Measurements from ENCODE around the gene SLC7A6.

The SLC7A6 gene

DNA sequence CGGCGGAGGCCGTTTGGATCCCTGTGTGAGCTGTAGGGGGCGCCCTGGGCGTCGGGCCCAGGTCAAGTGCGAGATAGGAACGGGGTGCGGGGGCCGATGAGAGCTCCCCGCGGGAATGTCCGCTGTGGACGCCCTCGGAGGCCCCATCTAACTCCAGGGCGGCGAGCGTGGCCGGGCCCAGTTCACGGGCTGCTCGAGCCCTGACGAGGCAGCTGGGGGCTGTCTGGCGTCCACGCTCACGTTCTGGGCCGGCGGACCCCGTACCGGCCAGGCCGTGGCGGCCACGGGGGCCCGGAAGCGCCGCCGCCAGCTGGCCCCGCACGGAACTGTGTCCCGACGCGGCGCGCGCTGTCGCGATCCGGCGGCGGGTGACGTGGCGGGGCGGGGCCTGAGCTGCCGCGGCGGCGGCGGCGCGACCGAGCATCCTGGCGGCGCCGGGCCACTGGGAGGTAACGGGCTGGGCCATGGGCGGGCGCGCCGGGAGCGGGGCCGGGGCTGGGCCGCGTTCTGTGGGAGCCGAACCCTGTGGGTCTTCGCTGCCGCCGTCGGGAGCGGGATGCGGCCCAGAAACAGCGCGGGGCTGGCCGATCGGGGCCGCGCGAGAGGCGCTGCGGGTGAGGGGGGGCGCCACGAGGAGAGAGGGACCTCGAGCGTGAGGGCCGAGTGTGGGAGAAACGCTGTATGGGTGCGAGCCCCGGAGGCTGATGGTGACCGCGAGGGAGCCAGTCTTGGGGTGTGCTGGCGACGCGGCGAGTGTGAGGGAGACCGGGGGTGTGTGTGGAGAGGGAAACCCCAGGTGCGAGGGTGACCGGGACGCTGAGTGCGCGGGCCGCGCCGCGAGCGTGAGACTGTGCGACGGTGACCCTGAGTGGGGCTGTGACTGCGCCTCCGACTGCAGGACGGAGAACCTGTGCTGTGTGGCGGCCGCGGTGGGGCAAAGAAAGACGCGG is at the start of gene SLC7A6:
Gene SLC7A6, plus strand, starts transcription at position 399 of the 950 bp plus-strand sequence. CDS start 10,201 bp downstream, outside the sequence.
- DNase-seq, result peak; percentile 56

DNA sequence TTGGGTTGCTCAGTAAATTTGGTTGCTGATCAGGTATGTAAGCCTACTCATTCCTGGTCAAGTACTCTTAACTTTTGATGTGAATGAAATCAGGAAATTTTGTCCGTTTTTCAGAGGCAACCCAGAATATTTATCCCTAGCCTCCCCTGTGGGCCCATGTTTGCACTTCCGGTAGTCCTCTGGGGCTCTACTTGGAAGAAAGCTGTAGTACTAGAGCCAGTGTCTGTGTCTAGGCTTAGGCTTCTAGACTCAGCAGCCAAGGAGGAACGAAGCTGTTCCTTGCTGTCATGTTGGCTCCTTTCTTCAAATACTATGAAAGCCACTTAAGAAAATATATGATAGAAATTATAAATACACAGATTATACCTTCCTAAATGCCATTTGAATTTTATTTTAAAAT is 49.6 kb upstream of the SLC7A6 start:
- no peak for DNase-seq

DNA sequence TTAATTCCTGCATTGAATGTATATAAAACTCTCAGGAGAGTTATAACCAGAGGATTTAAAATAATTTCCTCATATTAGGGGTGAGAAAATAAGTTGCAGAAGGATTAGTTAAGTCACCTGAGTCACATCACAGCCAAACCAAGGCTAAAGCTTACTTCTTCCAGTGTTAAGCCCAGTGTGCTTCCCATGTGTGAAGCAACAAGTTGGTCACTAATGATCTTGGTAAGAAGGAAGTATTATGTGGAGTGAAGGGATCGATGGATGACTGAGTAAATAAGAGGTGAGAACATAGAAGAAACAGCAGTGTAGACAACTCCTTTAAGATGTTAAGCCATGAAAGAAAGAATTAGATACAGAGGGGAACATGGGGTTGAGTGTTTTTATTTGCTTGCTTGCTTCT is 49.0 kb upstream of the SLC7A6 start:
- no peak for DNase-seq

DNA sequence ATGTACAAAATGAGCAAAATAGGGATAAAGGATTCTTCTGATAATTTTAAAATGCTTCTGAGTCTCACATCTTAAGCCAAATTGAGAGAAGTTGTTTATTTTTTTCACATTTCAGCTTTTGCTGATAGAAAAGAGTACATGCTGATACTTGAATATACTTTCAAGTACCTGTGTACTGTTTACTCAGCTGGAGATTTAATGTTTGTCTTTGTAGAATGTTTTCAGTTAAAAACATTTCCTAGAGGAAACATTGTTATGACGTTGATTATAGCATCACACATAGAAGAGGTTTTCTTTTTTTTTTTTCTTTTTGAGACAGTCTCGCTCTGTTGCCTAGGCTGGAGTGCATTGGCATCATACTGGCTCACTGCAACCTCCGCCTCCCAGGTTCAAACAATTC is 48.1 kb upstream of the SLC7A6 start:
- DNase-seq, result no peak

DNA sequence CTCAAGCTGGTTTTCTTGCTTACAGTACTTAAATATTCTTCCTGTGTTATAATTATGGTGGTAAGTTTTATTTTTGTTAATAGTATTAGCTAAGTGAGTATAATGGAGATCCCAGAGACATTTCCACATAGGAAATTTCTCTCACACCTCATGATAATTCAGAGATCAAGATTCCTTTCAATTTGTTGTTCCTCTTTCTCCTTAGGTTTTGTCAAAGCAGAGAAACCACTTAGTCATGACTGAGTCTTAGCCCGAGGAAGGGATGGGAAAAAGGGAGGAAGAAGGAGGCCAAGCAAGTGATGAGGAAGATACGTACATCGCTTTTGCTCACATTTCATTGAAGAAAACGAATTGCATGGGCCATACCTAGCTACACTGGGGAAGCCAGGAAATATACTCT is 46.8 kb upstream of the SLC7A6 start:
- no peak for DNase-seq

DNA sequence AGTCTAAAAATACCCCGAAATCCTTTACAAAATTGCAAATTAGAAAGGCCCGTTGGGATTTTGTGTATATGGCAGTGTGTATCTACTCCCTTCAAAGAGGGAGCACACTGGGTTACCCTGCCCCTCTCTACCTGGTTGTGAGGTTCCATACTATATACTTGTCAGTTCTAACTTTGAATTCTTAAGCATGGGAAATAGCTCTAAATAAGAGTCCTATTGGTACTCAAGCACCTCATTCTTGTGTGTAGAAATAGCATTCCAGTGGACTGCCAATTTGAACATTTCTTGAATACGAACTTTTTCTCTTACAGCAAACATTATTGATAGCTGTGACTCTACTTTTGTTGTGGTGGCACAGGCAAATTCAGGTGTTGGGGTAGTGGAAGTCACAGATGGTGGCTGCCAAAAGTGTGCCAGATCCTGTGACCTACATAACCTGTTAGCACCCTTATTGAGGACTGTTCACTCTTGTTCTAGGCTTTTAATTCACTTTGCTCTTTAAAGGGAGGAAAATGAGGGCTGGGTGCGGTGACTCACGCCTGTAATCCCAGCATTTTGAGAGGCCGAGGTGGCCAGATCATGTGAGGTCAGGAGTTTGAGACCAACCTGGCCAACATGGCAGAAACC is 44.5 kb upstream of the SLC7A6 start:
- no peak for DNase-seq

DNA sequence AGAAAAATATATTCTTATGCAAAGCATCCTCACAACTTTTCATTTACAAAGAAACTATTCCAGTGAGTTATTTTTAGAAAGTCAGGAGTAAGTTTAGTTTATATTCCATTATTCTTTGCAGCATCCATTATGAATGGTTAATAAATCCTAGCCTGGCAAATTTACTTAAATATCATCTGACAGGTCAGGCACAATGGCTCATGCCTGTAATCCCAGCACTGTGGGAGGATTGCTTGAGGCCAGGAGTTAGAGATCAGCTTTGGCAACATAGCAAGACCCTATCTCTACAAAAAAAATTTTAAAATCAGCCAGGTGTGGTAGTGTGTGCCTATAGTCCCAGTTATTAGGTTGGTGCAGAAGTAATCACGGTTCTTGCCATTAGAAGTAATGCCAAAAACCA is 41.3 kb upstream of the SLC7A6 start:
- no peak for DNase-seq

DNA sequence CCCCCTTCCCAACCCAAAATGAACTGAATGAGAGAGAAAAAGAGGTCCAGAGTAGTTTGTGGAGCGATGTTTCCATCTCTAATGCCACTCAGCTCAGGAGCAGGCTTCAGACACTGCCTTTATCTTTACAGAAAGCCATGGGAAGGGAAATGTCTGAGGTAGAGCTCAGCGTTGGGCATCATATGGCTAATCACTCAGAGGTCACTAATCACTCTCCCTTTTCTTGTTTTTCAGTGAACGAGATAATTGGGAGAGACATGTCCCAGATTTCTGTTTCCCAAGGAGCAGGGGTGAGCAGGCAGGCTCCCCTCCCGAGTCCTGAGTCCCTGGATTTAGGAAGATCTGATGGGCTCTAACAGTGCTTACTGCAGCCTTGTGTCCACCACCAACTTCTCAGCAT is 38.2 kb upstream of the SLC7A6 start:
- DNase-seq, result no peak

DNA sequence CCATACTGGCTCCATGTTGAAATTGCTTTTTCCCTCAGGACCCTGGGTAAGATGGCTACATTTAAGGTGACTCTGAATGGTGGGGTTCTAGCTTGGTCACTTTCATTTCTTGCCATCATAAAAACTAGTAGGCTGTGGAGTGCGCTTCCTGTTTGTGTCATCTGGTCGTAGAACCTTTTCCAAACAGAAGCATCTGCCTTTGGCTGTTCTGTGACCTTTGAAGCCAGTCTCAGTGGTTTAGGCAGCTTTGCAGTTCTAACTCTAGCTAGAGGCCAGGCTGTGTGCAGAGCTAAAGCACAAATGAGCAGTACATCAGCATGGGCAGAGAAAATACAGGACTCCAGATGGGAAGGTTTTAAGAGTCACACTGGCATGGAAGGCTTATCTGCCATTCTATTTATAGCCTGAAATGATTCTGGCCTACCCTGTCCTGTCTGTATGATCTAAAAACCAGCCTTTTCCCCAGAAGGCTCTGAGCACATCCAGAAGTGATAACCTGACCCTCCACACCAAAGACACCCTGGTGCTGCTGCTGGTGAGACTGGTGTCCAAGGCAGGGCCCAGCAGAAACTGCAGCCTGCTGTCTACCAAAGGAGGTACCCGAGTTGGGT is 37.0 kb upstream of the SLC7A6 start:
- no peak for DNase-seq

DNA sequence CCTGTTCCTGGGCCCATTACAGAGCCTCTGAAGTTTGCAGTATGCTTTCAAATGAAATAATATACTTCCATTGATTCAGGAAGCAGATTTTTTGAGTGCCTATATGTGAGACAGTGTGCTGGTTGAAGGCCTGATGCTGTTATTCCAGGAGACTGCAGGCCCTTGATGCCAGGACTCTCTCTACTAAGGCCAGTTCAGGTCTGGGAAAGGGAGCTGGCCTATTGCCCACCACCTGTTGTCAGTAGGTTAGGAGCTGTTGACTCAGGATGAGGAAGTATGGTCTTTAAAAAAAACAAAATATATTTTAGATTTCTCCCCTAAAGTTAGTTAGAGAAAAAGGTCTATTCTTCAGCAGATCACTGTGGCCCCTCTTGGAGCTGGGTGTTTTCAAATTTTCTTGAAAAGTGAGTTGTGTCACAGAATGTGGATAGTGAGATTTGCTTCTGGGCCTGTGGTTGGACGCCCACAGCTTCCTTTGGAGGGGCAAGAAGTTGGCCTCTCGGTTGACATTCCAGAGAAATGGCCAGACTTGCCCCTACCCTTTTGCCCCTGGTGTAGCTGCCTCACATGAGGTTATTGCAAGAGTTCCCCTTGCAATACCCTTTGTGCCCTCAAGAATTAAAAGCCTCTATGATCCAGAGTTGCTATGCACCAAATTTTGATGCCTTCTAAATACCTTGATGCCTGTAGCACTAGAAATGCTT is 36.3 kb upstream of the SLC7A6 start:
- no peak for DNase-seq

DNA sequence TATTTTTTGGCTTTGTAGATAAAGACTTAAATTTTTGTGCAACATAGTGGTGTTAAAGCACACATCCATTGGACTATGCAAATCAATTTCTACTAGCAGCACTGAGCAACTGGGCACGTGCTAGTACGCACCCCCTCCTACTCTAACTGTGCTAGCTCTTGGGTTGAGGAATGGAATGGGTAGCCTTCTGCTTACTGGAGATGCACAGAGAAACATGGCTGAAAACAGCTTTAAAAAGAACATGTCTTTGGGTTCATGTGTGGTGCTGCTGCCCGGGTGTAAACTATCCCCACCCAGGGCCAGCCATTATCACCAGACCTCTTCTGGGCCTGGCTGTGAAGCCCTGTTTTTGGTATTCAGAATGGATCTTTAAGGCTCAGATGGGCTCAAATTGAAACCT is 35.7 kb upstream of the SLC7A6 start:
- no peak for DNase-seq

DNA sequence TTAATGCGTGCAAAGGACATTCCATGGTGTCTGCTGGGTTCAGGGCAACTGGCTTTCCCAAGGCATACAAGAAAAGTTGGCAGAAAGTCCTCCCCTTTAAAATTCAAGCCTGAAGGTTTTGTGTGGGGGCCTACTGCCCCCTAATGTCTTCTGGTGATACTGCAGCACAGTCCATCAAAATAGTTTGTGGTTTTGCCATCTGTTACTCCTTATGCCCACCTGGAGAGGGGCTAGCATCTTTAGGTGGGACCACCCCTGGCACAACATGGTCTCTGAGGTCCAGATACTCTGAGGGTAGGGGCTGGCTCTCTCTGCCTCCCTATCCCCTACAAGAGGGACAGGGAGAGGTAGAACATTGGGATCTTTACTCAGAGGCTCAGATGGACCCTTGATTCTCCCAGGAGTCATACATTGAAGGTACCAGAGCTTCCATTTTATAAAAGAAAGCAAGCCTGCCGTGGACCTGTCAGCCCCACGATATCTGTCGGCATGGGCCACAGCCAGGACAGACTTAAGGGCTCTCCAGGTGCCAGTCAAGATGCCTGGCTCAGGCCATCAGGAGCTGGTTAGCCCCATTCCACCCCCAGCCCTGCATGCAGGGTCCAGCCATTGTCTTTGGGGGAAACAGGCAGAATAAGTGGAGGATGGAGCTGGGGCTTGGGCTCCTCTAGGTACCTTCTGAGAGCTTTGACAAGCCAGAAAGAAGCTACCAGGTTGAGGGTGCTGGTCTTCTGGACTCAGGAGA is 34.7 kb upstream of the SLC7A6 start:
- DNase-seq, result no peak

DNA sequence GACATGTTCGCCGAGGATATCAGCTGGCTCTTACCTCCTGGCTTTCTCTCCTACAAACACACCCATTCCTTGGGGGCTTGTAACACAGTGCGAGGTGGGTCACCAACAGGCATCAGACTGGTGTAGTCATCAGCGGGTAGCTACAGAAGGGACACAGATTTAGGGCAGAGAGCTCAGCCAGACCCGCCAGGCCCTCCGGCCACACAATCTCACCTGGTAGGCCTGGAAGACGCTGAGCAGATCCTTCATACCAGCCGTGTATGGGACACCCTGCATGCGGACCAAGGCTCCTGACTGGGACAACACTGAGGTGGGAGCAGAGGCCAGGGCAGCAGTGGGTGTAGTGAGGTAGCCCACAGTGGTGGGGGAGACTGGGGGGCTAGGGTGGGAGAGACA is 34.2 kb upstream of the SLC7A6 start:
- DNase-seq, result no peak

DNA sequence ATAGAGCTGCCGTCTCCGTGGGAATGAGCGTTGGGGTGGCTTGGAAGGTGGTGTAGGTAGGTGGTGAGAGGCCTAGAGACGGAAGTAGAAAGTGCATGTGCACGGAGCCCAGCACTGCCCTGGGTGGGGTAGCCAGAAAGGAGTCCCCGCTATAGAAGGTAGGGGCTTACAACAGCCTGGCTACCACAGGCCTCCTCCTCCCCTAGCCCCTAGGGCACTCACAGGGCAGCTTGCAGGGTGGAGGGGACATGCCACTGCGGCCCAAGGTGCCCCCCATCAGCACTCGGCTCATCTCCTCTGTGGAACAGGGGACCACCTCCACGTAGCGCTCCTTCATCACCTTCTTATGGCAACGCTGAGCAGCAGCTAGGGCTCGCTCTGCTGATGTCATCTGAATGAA is 33.4 kb upstream of the SLC7A6 start:
- DNase-seq, result no peak

DNA sequence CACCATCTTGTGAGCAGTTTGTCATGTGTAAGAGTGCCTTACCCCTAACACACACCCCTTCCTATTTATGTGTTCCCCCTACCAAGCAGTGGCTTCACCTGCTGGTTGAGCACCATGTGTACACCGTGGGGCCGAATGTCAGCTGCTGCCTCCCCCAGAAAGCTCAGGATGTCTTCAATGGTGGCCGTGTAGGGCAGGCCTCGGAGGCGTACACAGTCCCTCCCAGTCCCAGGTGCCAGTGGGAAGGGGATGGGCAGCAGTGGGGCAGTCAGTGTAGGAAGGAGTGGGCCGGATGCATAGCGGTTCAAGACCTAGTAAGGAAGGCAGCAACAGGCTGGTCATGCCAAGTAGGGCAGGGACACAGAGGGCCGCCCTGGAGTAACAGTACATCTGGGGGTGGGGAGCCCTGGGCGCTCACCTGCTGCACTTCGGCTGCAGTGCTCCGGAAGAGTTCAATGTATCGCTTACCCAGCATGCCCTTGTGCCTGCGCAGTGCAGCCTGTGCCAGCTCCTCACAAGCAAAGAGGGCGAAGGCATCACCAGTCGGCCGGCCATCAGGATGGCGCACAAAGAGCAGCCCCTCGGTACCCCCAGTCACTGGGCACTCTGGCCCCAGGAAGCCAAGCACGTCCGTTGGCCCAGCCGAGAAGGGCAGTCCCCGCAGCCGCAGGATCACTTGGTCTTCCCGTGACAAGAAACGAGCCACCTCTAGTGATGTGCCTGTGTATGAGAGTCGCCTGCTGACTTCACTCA is 32.8 kb upstream of the SLC7A6 start:
- no peak for DNase-seq

DNA sequence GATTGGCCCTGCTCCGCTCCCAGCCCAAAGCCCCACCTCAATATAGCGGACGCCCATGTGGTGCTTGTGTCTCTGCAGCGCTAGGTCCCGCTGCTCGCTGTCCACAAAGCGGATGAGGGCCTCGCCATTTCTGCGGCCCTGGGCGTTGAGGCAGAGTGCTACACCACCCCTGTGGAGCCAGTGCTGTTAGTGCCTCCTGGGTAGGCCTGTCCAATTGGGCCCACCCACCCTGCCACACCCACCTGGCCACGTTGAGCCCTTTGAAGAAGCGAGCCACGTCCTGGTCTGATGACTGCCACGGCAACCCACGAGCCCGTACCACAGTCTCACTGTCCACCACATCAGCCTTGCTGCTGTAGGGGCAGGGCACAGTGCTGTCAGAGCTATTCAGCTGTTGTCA is 32.0 kb upstream of the SLC7A6 start:
- DNase-seq, result no peak

DNA sequence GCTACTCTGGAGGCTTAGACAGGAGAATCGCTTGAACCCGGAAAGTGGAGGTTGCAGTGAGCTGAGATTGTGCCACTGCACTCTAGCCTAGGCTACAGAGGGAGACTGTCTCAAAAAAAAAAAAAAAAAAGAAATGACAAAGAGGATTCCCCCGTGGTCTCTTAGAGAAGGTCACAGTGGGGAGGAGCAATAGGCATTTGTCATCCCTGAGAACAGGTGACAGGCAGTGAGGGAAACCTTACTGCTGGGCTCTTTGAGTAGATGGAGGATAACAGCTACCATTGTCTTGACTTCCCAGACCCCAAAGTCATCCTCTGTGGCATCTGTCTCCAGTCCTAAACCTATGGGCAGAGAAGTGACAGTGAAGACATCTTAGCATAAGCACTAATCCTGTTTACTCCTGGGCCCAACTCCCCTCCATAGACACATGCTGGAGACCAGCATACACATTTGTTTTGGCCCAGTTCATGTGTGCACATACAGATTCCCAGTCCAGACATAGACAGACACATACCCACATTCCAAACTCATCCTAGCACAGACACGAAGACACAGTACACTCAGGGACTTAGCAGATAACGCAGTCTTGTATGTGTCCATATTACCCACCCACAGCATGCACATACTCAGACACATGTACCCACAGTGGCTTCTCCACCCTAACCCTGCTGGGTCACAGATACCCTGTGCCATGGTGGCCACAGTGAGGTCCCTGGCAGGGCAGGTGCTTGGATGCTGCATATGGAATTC is 31.1 kb upstream of the SLC7A6 start:
- DNase-seq, result no peak

DNA sequence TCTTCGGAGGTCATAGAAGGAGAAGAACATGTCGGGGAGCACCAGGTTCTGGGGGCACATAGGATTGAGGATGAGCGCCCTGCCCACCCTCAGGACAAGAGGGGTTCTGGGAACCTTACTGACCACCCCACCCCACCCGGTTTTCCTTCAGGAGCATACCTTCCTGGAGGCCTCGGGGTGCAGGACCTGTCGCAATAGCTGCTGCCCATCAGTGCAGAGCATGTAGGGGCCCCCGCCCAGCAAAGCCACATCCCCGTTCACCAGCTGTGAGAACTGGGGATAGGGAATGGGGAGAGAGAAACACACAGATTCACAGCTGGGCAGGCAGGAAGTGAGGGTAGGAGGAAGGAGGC is 30.5 kb upstream of the SLC7A6 start:
- no peak for DNase-seq

DNA sequence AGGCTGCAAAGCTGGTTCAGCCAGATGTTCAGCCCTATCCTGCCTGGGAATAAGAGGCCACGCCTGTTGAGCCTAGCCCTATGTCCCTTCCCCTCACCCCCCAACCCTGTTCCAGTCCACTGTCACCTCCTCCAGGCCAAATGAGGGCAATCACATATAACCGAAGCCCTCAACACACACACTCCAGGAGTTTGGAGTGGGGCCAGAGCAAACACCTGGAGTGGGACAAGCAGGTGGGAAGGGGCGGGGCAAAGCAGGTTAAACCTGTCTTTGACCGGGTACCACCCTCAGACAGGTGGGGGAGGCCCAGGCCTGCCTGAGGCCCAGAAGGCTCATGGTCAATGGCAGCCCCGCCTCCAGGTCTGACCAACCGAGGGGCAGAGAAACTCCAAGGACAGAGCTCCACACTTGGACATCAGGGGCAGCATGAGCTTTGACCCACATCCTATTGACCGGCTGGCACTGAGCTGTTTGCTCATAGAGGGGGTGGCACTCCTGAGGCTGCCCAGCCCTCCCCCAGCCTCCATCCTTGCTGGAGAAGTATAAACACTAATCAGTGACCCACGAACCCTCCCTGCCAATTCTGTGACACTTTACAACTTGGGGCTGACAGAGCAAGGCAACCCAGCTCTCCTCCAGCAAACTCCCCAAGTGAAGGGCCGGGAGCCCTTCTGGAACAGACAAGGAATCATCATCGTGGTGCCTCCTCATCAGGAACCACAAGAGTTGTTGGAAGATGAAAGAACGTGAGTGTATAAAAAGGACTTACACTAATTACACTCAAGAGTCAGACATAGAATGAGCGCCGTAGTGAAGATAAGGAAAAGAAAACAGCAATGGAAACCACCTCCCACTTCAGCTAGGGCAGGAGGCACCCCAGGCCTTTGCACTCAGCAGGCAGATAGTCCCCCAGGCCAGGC is 29.9 kb upstream of the SLC7A6 start:
- DNase-seq, result no peak
